ENCODE results near the gene GLCCI1.
"Not testable (repeated sequence)": the region's sequence is repeated elsewhere in the genome, so short reads cannot be mapped to it uniquely, and the experiment has no call there.

GLCCI1 gene

DNA sequence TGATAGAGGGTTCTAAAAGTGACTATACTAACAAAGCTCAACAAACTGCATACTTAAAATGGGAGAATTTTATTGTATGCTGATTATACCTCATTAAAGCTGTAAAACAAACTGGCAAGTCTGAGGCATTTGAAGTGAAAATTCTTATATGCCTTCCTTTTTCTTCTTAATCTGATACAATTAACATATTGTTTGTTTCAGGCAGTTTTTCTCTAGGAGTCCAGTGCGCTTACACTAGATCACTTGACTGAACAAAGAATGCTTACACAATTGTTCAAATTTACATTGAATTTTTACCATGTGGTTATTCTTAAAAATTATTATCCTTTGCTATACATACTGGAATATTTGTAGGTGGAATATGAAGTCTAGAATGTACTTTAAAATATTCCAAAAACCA is 89.0 kb downstream of the GLCCI1 start:
- DNase-seq: no peak

DNA sequence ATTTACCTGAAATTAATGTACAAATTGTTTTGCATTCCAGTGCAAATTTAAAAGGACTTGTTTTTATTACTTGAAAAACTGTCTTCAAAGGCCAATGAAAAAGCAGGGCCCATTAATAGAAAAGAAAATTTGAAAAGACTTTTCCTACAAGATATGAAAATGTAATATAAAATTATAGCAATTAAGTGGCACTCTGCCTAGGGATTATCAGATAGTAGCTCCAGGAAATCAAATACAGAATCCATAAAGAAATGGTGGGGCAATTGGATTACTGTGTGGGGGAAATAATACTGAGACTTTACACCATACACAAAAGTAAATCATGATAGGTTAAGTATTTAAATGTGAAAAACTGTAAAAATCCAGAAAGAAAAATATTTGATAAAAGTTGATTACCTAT is 89.7 kb downstream of the GLCCI1 start:
- DNase-seq: no peak

DNA sequence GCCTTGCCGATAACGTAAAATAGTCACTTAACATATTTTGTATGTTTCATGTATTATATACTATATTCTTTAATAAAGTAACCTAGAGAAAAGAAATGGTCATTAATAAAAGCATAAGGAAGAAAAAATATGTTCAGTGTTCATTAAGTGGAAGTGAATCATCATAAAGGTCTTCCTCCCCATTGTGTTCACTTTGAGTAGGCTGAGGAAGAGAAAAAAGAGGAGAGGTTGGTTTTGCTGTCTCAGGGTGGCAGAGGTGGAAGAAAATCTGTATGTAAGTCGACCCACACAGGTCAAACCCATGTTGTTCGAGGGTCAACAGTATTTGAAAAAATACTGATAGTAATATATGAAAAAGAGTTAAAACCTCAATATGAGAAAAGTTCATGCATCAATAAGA is 90.3 kb downstream of the GLCCI1 start:
- DNase-seq: no peak

DNA sequence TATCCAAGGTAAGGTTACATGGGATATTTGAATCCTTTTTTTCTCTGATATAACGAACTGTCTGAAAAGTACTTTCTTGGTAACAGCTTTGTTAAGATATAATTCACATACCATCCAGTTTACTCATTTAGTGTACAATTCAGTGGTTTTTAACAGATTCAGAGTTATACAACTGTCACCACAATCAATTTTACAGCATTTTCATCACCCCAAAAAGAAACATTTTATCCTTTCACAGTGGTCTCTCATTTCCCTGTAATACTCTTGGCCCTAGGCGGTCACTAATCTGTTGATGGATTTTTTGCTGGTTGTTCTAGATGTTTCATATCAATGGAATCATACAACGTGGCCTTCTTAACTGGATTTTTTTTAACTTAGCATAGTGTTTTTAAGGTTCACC is 91.6 kb downstream of the GLCCI1 start:
- no peak for DNase-seq

DNA sequence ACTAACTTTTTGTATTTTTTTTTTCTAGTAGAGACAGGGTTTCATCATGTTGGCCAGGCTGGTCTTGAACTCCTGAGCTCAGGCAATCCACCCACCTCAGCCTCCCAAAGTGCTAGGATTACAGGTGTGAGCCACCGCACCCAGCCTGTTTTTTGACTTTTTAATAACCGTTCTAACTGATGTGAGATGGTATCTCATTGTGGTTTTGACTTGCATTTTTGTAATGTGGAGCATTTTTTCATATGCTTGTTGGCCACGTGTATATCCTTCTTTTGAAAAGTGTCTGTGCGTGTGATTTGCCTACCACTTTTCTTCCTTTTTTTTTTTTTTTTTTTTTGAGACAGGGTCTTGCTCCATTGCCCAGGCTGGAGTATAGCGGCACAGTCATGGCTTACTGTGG is 94.7 kb downstream of the GLCCI1 start:
- not testable (repeated sequence) for DNase-seq

DNA sequence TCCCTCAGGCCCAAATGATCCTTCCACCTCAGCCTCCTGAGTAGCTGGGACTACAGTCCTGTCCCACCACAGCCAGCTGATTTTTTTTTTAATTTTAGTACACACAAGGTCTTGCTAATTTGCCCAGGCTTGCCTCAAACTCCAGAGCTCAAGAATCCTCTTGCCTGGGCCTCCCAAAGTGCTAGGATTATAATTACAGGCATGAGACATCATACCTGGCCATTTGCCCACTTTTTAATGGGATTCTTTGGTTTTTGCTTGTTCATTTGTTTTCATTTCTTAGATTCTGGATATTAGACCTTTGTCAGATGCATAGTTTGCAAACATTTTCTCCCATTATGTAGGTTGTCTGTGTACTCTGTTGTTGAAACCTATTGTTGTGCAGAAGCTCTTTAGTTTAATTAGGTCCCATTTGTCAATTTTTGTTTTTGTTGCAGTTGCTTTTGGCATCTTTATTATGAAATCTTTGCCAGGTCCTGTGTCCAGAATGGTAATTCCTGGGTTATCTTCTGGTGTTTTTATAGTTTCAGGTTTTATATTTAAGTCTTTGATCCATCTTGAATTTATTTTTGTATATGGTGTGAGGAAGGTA is 95.2 kb downstream of the GLCCI1 start:
- DNase-seq: no peak

DNA sequence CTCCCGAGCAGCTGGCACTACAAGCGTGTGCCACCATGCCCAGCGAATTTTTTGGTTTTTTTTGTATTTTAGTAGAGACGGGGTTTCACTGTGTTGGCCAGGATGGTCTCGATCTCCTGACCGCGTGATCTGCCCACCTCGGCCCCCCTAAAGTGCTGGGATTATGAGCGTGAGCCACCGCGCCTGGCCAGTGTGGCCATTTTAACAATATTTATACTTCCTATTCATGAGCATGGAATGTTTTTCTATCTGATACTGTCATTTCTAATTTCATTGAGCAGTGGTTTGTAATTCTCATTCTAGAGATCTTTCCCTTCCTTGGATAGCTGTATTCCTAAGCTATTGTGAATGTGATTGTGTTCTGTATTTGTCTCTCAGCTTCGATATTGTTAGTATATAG is 96.2 kb downstream of the GLCCI1 start:
- DNase-seq: no peak

DNA sequence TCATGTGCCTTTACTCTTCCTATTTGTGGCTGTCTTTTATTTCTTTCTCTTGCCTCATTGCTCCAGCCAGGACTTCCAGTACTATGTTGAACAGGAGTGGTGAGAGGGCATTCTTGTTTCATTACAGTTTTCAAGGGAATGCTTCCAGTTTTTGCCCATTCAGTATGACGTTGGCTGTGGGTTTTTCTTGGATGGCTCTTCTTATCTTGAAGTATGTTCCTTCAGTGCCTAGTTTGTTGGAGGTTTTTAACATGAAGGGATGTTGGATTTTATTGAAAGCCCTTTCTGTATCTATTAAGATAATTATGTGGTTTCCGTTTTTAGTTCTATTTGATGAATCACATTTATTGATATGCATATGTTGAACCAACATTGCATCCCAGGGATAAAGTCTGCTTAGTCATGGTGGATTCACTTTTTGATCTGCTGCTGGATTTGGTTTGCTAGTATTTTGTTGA is 96.8 kb downstream of the GLCCI1 start:
- no peak for DNase-seq

DNA sequence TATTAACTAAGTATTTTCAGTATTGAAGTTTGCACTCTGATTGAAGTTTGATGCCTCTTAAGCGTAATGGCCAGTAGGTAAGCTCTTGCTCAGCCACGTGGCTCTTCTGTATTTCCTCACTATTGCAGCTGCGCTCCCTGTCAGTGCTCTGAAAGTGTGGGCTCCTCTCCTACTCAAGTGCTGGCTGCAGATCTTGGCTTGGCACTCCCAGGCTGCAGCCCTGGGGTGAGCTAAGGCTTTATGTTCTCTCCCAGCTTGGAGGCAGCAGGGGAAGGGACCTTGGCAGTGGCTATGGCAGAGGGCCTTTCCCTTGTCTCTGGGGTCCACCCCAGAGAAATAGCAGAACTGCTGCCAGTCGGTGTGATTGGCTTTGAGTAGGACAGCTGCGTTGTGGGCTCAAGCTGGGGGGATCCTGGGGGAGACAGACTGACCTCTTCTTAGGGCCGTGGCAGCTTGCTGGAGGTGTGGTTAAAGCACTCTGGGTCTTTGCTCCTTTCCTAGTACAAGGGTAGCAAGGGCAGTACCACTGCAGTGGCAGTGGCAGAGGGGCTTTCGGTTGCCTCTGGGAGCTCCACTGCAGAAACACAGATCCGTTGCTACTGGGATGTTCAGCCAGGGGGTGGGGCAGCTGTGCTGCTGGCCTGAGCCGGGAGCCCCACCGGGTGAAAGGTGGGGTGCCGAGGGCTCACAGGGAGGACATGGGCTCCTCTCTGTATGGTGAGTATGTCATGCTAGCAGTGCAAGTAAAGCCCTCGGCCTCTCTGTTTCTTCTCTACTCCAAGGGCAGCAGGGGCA is 100.5 kb downstream of the GLCCI1 start:
- no peak for DNase-seq

DNA sequence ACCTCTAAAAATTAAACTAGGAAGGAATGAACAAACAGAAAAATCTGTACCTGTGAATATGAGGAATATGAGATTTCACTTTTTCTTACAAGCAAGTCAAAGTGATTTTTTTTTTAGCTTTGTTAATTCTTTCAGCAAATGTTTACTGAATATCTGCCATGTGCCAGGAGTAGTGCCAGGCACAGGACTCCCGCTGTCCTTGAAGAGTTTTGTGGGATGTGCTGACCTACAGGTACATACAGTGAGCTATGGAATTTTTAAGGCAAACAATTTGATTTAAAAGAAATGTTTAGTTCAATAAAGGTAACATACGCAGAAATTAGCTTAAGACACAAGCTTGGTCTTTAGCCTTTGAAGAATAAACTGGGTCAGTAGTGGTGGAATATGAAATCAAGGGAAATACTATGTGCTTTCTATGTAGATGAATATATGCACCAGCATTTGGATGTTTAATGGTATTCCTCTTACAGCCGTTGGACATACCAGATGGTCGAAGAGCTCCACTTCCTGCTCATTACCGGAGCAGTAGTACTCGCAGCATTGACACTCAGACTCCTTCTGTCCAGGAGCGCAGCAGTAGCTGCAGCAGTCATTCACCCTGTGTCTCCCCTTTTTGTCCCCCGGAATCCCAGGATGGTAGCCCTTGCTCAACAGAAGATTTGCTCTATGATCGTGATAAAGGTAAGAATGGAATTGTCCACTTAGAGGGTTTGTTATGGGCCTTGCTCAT is 102.0 kb downstream of the GLCCI1 start:
- no peak for DNase-seq

DNA sequence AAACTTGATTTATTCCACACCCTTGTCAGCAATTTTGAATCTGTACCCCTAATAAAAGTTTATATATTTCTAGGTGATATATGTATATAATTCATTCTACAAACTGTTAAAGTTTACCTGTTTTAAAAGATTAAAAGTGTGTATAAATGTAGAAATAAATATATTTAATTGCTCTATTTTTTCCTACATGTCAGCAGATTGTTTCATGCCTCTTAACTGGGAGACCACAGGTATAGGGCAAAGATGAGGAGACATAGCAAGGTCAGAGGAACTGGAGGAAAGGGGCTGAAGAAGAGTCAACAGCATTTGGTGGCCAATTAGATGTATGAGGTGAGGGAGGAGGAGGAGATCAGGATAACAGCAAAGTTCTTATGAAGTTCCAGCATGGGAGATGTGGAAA is 109.8 kb downstream of the GLCCI1 start:
- DNase-seq: no peak

DNA sequence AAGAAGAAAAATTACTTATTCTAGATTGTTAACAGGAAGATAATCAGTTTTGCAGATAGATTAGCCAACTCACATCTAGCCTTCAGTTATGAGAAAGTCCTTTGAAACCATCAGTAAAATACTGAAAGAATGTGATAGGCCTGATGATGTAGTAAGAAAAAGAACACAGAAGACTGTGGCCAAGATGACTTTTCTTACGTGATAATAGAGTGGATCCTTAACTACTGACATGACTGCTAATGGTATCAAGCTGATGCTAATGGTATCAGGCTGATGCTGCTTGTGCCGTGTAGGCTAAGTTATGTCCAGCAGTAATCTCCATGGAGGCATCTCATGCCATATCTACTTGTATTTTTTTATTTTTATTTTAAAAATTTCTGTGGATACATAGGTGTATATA is 114.2 kb downstream of the GLCCI1 start:
- no peak for DNase-seq

DNA sequence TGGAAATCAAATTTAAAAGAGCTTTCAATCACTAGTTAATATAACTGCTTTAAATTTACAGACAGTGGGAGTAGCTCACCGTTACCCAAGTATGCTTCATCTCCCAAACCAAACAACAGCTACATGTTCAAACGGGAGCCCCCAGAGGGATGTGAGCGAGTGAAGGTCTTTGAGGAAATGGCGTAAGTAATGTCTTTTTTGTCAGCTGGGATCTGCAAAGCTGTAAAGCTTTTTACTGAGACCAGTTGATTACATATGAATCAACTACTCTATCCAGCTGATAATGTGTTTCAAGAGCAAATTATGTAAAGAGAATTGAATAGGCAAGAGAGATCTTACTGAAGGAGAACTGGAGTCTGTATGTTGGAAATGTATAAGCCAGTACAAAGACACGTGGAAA is 116.2 kb downstream of the GLCCI1 start:
- no peak for DNase-seq

DNA sequence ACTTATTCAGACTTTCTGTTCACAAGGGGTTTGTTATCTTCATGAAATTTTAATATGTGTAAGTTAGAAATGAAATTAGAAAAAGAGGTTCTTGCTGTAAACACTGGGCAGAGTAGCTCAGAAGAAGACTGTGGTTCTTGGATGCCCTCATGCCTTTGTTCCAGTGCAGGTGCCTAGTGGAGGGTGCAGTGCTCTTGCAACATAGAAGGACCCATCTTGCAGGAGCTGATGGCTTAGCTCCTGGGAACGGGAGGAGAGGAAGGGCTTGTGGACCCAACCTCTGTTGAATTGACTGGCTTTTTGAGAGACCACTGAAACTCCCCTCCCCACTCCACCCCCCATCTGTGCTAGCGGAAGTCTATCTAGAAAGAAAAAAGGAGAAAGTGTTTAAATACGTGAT is 116.8 kb downstream of the GLCCI1 start:
- DNase-seq: no peak

DNA sequence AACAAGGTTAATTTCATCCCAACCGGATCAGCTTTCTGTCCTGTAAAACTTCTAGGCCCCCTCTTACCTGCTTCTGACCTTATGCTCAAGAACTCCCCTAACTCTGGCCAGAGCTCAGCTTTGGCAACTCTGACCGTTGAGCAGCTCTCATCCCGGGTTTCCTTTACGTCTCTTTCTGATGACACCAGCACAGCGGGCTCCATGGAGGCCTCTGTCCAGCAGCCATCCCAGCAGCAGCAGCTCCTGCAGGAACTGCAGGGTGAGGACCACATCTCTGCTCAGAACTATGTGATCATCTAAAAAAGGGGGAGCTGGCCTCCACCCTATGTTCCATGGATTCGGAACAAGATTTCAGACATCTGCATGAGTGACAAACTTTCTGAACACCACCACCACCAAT is 117.6 kb downstream of the GLCCI1 start:
- DNase-seq: no peak

DNA sequence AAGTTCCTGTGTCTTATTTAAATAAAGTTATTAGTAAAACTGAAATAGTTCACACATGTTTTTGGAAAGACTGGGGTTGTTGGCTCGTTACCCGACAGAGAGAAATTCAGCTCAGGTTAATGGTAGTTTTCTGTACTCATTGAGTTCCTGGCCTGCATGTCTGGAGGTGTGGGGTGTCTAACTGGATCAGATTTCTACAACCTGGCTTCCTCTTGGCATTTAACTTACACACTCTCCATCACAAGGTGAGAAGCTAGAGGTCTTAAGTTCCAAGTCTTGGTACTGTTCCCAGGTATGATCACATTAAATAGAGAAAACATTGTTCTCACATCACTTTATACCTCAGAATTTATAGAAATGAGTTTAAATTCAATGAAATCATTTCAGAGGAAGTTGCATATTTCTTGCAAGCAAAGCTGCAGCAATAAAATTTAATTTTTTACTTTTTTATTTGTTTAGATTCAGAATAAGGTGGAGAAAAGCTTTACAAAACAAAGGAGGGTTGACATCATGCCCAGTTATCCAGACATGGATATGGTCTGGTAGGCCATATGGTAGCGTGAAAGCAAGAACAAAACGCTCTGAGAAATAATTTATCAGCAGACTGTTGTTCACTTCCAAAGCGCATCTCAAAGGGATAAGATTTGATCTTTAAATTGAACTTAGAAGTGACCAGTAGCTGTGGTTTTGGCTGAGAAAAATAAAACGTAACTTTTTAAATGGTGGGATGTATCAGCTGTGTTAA is 120.6 kb downstream of the GLCCI1 start:
- DNase-seq: no peak

DNA sequence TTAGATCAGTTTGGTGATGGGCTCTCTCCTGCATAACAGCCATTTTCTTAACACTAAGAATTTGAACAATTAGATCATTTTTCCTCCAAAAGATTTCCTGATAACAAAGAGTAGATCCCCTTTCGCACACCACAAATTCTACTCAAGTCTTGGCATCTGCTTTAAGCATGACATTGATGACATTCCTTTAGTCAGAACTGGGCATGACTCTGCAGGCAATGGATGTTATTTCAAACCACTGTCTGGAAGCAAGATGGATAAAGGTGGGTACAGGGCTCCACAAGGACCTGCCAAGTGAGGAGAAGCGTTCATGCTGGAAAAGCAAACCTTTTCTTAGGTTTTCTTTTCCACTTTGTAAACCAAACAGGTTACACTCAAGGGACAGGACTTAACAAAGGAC is 123.5 kb downstream of the GLCCI1 start:
- no peak for DNase-seq

DNA sequence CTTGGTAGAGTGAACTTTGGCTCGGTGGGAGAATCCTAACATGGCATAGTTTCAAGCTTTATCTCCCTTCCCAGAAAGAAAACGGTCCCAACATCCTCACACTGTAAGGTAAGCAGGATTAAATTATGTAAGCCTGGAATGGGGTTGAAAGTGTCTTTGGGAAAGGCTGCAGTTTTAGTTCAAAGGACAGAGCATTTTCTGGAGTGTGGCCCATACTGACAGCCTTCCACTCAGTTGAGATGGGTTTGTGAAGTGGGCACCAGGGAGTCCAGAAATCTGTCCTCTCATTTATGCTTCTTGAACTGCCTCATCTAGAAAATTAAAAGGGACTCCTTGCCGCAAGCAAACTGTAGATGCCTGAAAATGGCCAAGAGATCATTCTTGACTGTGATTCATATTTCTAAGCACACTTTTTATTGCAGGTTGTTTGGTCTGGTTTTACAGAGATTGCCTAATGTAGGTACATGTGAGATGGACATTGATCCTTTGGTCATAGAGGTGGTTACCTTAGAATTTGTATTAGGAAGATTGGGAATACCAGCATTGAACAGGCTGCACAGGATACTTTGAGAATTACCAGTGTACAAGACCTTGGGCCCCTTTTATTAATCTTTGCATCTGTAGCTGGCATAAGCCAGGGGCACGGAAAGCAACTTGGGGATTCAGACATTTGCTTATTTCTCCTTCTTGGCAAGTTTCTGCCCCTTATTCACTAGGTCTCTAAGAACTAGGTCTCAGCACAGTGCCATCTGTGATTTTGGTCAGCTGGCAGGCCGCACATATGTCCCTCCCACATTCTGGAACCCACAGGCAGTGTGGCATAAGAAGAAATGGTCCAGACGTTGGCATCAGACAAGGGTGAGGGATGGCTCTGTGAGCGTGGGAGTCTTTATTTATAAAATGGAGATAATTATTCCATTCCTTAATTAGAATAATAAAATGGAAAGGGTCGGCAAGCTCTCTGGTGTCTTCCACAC is 125.9 kb downstream of the GLCCI1 start:
- DNase-seq: no peak

DNA sequence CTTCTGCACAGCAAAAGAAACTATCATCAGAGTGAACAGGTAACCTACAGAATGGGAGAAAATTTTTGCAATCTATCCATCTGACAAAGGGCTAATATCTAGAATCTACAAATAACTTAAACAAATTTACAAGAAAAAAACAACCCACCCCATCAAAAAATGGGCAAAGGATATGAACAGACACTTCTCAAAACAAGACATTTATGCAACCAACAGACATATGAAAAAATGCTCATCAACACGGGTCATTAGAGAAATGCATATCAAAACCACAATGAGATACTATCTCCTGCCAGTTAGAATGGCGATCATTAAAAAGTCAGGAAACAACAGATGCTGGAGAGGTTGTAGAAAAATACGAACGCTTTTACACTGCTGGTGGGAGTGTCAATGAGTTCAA is 132.7 kb downstream of the GLCCI1 start:
- not testable (repeated sequence) for DNase-seq

DNA sequence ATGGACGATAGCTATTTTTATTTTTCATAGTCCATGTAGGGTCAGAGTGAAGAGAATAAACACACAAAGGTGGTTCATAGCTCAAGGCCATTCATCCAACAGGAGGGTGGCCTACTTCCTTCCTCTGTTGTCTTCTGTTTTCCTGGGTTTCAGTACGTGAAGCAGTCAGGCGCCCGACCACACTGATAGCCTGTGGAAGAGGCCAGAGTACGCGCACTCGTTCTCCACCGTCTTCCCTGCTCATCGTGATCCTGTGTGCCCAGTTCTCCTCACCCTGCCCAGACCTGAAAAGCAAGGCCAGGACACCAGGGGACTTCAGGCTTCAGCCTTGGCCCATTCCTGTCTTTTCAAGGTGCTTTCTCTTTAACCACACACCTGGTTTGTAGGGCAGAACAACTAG is 134.7 kb downstream of the GLCCI1 start:
- DNase-seq: no peak

DNA sequence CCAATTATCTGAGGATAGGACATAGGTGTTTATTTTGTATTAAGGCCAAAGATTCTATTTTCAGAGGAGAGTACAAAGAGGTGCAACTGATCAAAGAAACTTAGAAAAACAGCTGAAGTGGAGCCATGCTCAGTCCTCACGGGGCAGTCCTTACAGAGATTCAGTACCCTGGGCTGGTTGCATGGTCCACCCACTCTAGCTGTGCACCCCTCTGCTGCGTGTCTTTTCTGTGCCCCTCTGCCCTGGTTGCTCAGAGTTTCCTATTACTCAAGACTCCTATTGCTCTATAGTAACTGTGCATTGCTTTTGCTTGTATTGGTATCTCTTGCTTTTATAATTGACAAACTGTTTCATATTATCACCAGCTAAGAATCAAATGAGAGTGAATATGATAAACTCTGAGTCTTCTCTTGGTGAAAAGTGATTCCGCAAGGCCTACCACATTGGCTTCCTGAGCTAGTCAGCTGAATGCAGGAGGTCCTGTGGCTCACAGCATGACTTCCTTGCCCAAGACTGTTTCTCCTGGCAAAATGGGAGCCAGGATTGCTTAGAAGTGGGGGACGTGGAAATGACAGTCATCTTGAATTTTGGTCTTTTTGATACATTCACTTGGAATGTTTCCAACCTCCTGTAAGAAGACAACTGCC is 137.0 kb downstream of the GLCCI1 start:
- no peak for DNase-seq
